B cell (primary cell): ENCODE results near the gene EIF4G1. TPM values are rescaled to one million over a fixed set of nuclear protein-coding genes. Genes with fewer than 3 reads are reported as not detected.

Experiments used
- ATAC-seq: fragments of 200-7000 bp; cut with Tn5 transposase; one replicate; pipeline ENCODE4 v1.10.0; 2021; ENCODE audit warnings: low read depth, mild to moderate bottlenecking, moderate number of reproducible peaks, moderate library complexity
- CTCF ChIA-PET: fragments of 350-600 bp; sonication (Branson Sonifier 250); formaldehyde crosslinking; loops from one replicate; lab custom pipeline; 2021; ENCODE audit warnings: antibody characterized with exemption, inconsistent platforms; lab: Charles Lee
- POLR2A ChIA-PET: fragments of 350-600 bp; sonication (Branson Sonifier 250); formaldehyde crosslinking; loops from one replicate; lab custom pipeline; 2021; ENCODE audit warnings: antibody characterized with exemption; lab: Charles Lee
- DNase-seq: peaks from one replicate; pipeline ENCODE4 v3.0.0; 2013
- H2AFZ ChIP-seq: 2 replicates; pipeline ENCODE4 v1.6.1; 2012; ENCODE audit warnings: mild to moderate bottlenecking, low read depth, low read length; ENCODE audit not compliant: insufficient read depth, poor library complexity, severe bottlenecking
- H3K27ac ChIP-seq, 2 donors: 1 replicate in 1 of 2; 2 replicates in 1 of 2; pipeline ENCODE4 v1.5.1; 2012 to 2013; ENCODE audit warnings: low read length in 2 of 2, mild to moderate bottlenecking in 2 of 2, moderate library complexity in 1 of 2
- H3K27me3 ChIP-seq, 4 experiments: fragments of 200-600 bp in 1 of 4; sonication (generic) in 1 of 4; replicated peaks in 1 of 4; 1 replicate in 2 of 4; 2 replicates in 2 of 4; pipeline versions ENCODE4 v1.6.1 to v1.7.0; 2013 to 2016; ENCODE audit warnings: low read length in 3 of 4, mild to moderate bottlenecking in 2 of 4, mixed read lengths in 1 of 4, moderate library complexity in 1 of 4; ENCODE audit not compliant: insufficient read depth in 4 of 4, control insufficient read depth in 3 of 4; ENCODE audit errors: control extremely low read depth in 1 of 4
- H3K36me3 ChIP-seq, 2 experiments: replicated peaks in 1 of 2; 1 replicate in 1 of 2; 2 replicates in 1 of 2; pipeline versions ENCODE4 v1.6.1 to v1.7.1; 2013; ENCODE audit warnings: low read length in 1 of 2; ENCODE audit not compliant: insufficient read depth in 2 of 2, control insufficient read depth in 1 of 2; ENCODE audit errors: control extremely low read depth in 1 of 2, extremely low read depth in 1 of 2
- H3K4me1 ChIP-seq, 2 donors: fragments of 200-600 bp in 1 of 2; sonication (generic) in 1 of 2; 1 replicate in 1 of 2; 2 replicates in 1 of 2; pipeline versions ENCODE4 v1.5.1 to v1.6.1; 2013 to 2017; ENCODE audit warnings: low read length in 2 of 2; ENCODE audit not compliant: control insufficient read depth in 2 of 2, insufficient read depth in 2 of 2
- H3K4me2 ChIP-seq: replicated peaks from 2 replicates; pipeline ENCODE3; 2012; ENCODE audit warnings: mild to moderate bottlenecking, low read depth, low read length; ENCODE audit not compliant: poor library complexity, severe bottlenecking
- H3K4me3 ChIP-seq, 5 experiments: fragments of 200-600 bp in 1 of 5; sonication (generic) in 1 of 5; 1 replicate in 3 of 5; 2 replicates in 2 of 5; pipeline versions ENCODE4 v1.5.1 to v1.7.0; 2011 to 2016; ENCODE audit warnings: low read length in 4 of 5, mild to moderate bottlenecking in 4 of 5, low read depth in 2 of 5, control low read depth in 1 of 5, moderate library complexity in 1 of 5; ENCODE audit not compliant: insufficient read depth in 1 of 5; ENCODE audit errors: control extremely low read depth in 1 of 5, extremely low read depth in 1 of 5
- H3K79me2 ChIP-seq: fragments of 200-600 bp; sonication (generic); one replicate; pipeline ENCODE4 v1.6.0; 2016; ENCODE audit warnings: low read length; ENCODE audit not compliant: control insufficient read depth, insufficient read depth
- H3K9ac ChIP-seq: fragments of 200-600 bp; sonication (generic); 2 replicates; pipeline ENCODE4 v1.6.1; 2017; ENCODE audit warnings: mild to moderate bottlenecking, low read length, moderate library complexity
- H3K9me3 ChIP-seq, 3 donors: one replicate each; pipeline versions ENCODE4 v1.6.1 to v1.7.1; 2013; ENCODE audit warnings: low read length in 2 of 3; ENCODE audit not compliant: control insufficient read depth in 2 of 3, insufficient read depth in 1 of 3; ENCODE audit errors: control extremely low read depth in 1 of 3
- H4K20me1 ChIP-seq: 2 replicates; pipeline ENCODE4 v1.6.0; 2012; ENCODE audit warnings: mild to moderate bottlenecking, low read length; ENCODE audit not compliant: insufficient read depth, control insufficient read depth, poor library complexity, severe bottlenecking
- H3K27ac Mint-ChIP-seq: one replicate; pipeline ENCODE4 v1.8.0; 2021; ENCODE audit warnings: mixed read lengths
- H3K27me3 Mint-ChIP-seq: one replicate; pipeline ENCODE4 v1.8.0; 2021; ENCODE audit warnings: mixed read lengths
- H3K4me1 Mint-ChIP-seq: one replicate; pipeline ENCODE4 v1.8.0; 2021; ENCODE audit warnings: mixed read lengths
- H3K4me3 Mint-ChIP-seq: one replicate; pipeline ENCODE4 v1.8.0; 2021; ENCODE audit warnings: mixed read lengths
- H3K9me3 Mint-ChIP-seq: one replicate; pipeline ENCODE4 v1.8.0; 2022; ENCODE audit warnings: mixed read lengths; ENCODE audit not compliant: insufficient read depth
- EZH2 ChIP-seq: IDR thresholded peaks from 2 replicates; pipeline ENCODE4 v1.6.1; 2012; ENCODE audit warnings: borderline replicate concordance, low read depth, mild to moderate bottlenecking, moderate library complexity, low read length; ENCODE audit not compliant: insufficient read depth, poor library complexity, severe bottlenecking
- WGBS: methylation state at CpG from one replicate; pipeline ENCODE4 v1.1.5; 2013; ENCODE audit warnings: missing lambda C conversion rate; ENCODE audit not compliant: insufficient coverage; 5-methylcytosine and 5-hydroxymethylcytosine counted together
- intact Hi-C: fragments of 100-400 bp; cut with micrococcal nuclease; formaldehyde crosslinking; loops from one replicate; pipeline ENCODE4 v1.10.0; 2022
- polyA plus RNA-seq: library from polyadenylated mRNA; depleted of rRNA; stranded (reverse); fragments of >200 nt; gene quantifications from 2 replicates; pipeline ENCODE4 v1.2.3, GENCODE V29; 2012
- total RNA-seq, 2 donors: library from RNA; stranded (reverse); fragments of 120-200 nt in 1 of 2; gene quantifications; 1 replicate in 1 of 2; 2 replicates in 1 of 2; pipeline versions ENCODE4 v1.2.3 to v1.2.4, GENCODE V29; 2013 to 2022
- TF ChIP-seq, protein P1 (sequence below): fragments of 200-600 bp; IDR thresholded peaks from one replicate; pipeline ENCODE4 v1.8.0; 2022; ENCODE audit warnings: antibody characterized with exemption, mild to moderate bottlenecking

The EIF4G1 gene
- total and polyA plus RNA-seq, 2 donors (not counting 1 experiment from before 2014, with no cell fraction given), result 65.8 to 160 TPM

DNA sequence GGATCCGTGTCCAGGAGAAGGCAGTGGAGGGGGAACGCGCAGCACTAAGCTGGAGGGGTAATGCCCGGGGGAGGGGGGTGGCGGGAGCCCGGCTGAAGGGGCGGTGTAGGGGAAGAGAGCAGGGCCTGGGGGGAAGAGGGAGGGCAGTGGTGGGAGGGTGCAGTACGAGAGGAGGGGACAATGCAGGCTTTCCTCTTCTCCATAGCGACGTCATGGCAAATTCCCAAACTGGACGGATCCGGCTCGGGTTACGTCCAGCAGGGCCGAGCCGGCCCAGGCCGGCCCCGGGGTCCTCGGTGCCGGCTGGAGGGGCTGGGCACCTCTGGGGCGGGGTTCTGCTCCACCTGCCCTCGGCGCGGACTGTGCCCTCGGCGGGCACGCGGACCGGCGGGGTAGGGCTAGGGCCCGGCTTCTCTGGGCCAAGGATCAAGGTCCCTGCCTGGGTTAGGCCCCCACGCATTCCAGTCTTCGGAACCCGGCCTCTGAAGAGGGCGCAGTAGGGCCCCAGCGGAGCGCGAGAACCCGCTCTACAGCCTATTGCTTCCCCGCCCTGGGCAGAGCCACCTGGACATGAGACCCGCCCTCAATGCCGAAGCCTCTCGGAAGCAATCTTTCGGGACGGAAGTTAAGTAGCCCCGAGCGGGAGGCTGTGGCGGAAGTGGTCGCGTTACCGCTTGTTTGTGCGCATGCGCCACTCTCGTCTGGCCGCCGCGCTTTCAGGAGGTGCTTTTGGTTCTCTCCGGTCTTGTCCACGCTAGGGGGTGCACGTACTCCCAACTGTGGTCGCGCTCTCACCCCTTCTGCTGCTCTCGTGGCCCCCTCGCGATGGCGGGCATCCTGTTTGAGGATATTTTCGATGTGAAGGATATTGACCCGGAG lies 48.5 kb downstream of the EIF4G1 start:
- peaks cover 9% of the 10 kb centered on the region for H3K79me2 ChIP-seq
- peaks cover 0 to 8% of the 10 kb centered on the region in 2 experiments for H3K36me3 ChIP-seq
- H2AFZ ChIP-seq, result peak overlapping the region; percentile 96
- H3K9ac ChIP-seq, result peak overlapping the region; percentile 85
- ChIA-PET POLR2A (interaction anchor here (0.6 to 1.0 kb wide), 6 partner anchors 9 to 478 kb away, joined by 3 to 13 read pairs (median 8); partner anchors contain the start of genes EIF4G1 and PARL), CTCF (interaction anchor here (0.5 to 3.0 kb wide), 9 partner anchors 9 to 520 kb away, joined by 3 to 13 read pairs (median 3); partner anchors contain the start of gene EPHB3)
- H3K4me3 ChIP-seq, result peak overlapping the region; percentile 68 to 94 (median 76)
- Mint-ChIP-seq H3K4me3 (peak overlapping the region; percentile 90), H3K9me3 (no peaks in the 10 kb centered on the region), H3K4me1 (peaks cover 20% of the 10 kb centered on the region), H3K27me3 (no peaks in the 10 kb centered on the region), H3K27ac (peak overlapping the region; percentile 94)
- H4K20me1 ChIP-seq, result no peaks in the 10 kb centered on the region
- no peaks in the 10 kb centered on the region for H3K9me3 ChIP-seq
- ATAC-seq, result peak; percentile 84
- TF ChIP-seq, protein P1, sequence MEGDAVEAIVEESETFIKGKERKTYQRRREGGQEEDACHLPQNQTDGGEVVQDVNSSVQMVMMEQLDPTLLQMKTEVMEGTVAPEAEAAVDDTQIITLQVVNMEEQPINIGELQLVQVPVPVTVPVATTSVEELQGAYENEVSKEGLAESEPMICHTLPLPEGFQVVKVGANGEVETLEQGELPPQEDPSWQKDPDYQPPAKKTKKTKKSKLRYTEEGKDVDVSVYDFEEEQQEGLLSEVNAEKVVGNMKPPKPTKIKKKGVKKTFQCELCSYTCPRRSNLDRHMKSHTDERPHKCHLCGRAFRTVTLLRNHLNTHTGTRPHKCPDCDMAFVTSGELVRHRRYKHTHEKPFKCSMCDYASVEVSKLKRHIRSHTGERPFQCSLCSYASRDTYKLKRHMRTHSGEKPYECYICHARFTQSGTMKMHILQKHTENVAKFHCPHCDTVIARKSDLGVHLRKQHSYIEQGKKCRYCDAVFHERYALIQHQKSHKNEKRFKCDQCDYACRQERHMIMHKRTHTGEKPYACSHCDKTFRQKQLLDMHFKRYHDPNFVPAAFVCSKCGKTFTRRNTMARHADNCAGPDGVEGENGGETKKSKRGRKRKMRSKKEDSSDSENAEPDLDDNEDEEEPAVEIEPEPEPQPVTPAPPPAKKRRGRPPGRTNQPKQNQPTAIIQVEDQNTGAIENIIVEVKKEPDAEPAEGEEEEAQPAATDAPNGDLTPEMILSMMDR, result peak; percentile 69
- no peak for TF ChIP-seq EZH2
- intact Hi-C loops, result loop anchor here (1.0 to 5.0 kb wide), 13 partner anchors 28 to 1574 kb away; partner anchors contain the start of genes ABCC5, ABCF3, AP2M1 and EEF1AKMT4
- peak; percentile 98 for DNase-seq
- H3K4me2 ChIP-seq, result peak overlapping the region; percentile 97
- no peaks in the 10 kb centered on the region for H3K27me3 ChIP-seq
- peak overlapping the region; percentile 79 to 86 for H3K27ac ChIP-seq
- peaks cover 9 to 17% of the 10 kb centered on the region in 2 donors for H3K4me1 ChIP-seq
- WGBS, result under 1% methylated on average over 67 of the region's 68 CpGs
